ENCODE data around the gene LDLRAD3.

Gene LDLRAD3

DNA sequence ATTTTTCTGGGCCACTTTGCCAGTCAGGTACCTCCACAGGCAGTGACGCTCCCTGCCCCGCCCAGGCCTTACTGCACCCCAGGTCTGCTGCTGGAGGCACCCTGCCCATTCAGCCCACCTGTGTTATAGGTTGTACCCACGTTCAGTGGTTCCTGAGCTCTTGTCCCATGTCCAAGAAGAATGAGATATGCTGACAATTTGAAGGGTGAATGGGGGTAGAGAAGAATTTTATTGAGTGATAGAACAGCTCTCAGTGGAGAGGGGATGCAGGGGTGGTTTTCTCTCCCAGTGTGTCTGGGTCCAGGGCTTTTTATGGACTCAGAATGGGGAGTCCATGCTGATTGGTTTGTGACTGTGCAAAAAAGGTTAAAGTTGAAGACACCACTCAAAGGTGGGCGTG is 149.7 kb downstream of the LDLRAD3 start:
- Histone ChIP-seq H3K9me3 (ENCODE audit: low read length) (peaks cover 15% of the 10 kb centered on the region), H3K36me3 (ENCODE audit: insufficient read depth, low read length) (peaks cover 36% of the 10 kb centered on the region), H2AFZ (ENCODE audit: low read depth, low read length) (no peak overlapping the region), H3K27me3 (ENCODE audit: insufficient read depth, low read length) (no peaks in the 10 kb centered on the region), H3K4me1 (ENCODE audit: insufficient read depth, low read length) (no peaks in the 10 kb centered on the region), H3K4me3 (ENCODE audit: low read length) (no peak overlapping the region)

- Histone ChIP-seq H3K4me1 (ENCODE audit: insufficient read depth, low read length) (no peaks in the 10 kb centered on the region), H3K27me3 (ENCODE audit: insufficient read depth, low read length) (no peaks in the 10 kb centered on the region), H2AFZ (ENCODE audit: low read depth, low read length) (no peak overlapping the region), H3K9me3 (ENCODE audit: low read length) (peaks cover 15% of the 10 kb centered on the region), H3K36me3 (ENCODE audit: insufficient read depth, low read length) (peaks cover 36% of the 10 kb centered on the region), H3K4me3 (ENCODE audit: low read length) (no peak overlapping the region)
Measured at GRCh38 chr11:36094164-36094563, 150.3 kb downstream of the LDLRAD3 start.

GRCh38 chr11:36095716-36096115 is 151.9 kb downstream of the LDLRAD3 start:
- H3K9me3 ChIP-seq (ENCODE audit: low read length) = peaks cover 15% of the 10 kb centered on the region
- no peaks in the 10 kb centered on the region for H3K4me1 ChIP-seq (ENCODE audit: insufficient read depth, low read length)
- H3K36me3 ChIP-seq (ENCODE audit: insufficient read depth, low read length) = peaks cover 47% of the 10 kb centered on the region

GRCh38 chr11:36097219-36097650 is 153.4 kb downstream of the LDLRAD3 start:
- H3K4me3 ChIP-seq (ENCODE audit: low read length) = no peak overlapping the region
- H2AFZ ChIP-seq (ENCODE audit: low read depth, low read length) = no peak overlapping the region
- H3K36me3 ChIP-seq (ENCODE audit: insufficient read depth, low read length) = peaks cover 56% of the 10 kb centered on the region
- no peaks in the 10 kb centered on the region for H3K27me3 ChIP-seq (ENCODE audit: insufficient read depth, low read length)
- peaks cover 15% of the 10 kb centered on the region for H3K9me3 ChIP-seq (ENCODE audit: low read length)
- H3K4me1 ChIP-seq (ENCODE audit: insufficient read depth, low read length) = no peaks in the 10 kb centered on the region

More at GRCh38 chr11:36095716-36096115, 151.9 kb downstream of the LDLRAD3 start:
- Histone ChIP-seq H3K27me3 (ENCODE audit: insufficient read depth, low read length) (no peaks in the 10 kb centered on the region), H3K4me3 (ENCODE audit: low read length) (no peak overlapping the region), H2AFZ (ENCODE audit: low read depth, low read length) (no peak overlapping the region)

DNA sequence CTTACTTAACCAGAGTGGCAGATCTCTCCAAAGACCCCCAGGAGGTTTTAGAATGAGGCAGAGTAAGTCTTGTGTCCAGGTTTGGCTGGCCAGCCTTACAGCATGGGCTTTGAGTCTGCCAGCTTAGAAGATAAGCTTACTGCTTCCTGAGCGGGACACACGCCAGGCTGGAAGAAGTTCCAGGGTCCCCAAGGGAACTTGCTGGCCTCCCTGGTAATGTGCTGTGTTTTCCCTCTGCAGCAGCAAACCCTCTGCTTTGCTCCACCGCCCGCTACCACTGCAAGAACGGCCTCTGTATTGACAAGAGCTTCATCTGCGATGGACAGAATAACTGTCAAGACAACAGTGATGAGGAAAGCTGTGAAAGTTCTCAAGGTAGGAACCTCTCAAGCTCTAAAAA is 154.2 kb downstream of the LDLRAD3 start:
- Histone ChIP-seq H3K36me3 (ENCODE audit: insufficient read depth, low read length) (peaks cover 48% of the 10 kb centered on the region), H3K27me3 (ENCODE audit: insufficient read depth, low read length) (no peaks in the 10 kb centered on the region), H3K4me3 (ENCODE audit: low read length) (no peak overlapping the region), H3K9me3 (ENCODE audit: low read length) (peaks cover 11% of the 10 kb centered on the region), H3K4me1 (ENCODE audit: insufficient read depth, low read length) (no peaks in the 10 kb centered on the region), H2AFZ (ENCODE audit: low read depth, low read length) (no peak overlapping the region)

- Histone ChIP-seq H3K4me3 (ENCODE audit: low read length) (no peak overlapping the region), H3K36me3 (ENCODE audit: insufficient read depth, low read length) (peaks cover 40% of the 10 kb centered on the region), H3K27me3 (ENCODE audit: insufficient read depth, low read length) (no peaks in the 10 kb centered on the region), H2AFZ (ENCODE audit: low read depth, low read length) (no peak overlapping the region), H3K4me1 (ENCODE audit: insufficient read depth, low read length) (no peaks in the 10 kb centered on the region), H3K9me3 (ENCODE audit: low read length) (peaks cover 5% of the 10 kb centered on the region)
Measured at GRCh38 chr11:36098853-36099375, 155.1 kb downstream of the LDLRAD3 start.

GRCh38 chr11:36101466-36101865 is 157.6 kb downstream of the LDLRAD3 start:
- H3K4me1 ChIP-seq (ENCODE audit: insufficient read depth, low read length) = peaks cover 12% of the 10 kb centered on the region
- peaks cover 2% of the 10 kb centered on the region for H3K9me3 ChIP-seq (ENCODE audit: low read length)
- H2AFZ ChIP-seq (ENCODE audit: low read depth, low read length) = no peak overlapping the region
- no peak overlapping the region for H3K4me3 ChIP-seq (ENCODE audit: low read length)
- no peaks in the 10 kb centered on the region for H3K27me3 ChIP-seq (ENCODE audit: insufficient read depth, low read length)
- peaks cover 39% of the 10 kb centered on the region for H3K36me3 ChIP-seq (ENCODE audit: insufficient read depth, low read length)

DNA sequence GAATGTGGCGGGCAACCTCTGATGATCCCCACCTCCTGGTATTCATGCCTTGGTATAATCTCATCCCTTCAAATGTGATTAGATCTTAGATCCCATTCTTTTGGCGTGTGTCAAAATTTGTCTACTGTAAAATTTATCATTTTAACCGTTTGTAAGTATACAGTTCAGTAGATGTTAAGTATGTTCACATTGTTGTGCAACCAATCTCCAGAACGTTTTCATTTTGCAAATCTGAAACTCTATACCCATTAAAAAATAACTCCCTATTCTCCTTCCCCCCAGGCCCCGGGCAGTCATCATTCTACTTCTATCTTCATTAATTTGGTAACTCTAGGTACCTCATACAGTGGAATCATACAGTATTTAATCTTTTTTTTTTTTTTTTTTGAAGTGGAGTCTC is 159.0 kb downstream of the LDLRAD3 start:
- Histone ChIP-seq H3K9me3 (ENCODE audit: low read length) (peaks cover 2% of the 10 kb centered on the region), H3K36me3 (ENCODE audit: insufficient read depth, low read length) (peaks cover 43% of the 10 kb centered on the region), H3K4me1 (ENCODE audit: insufficient read depth, low read length) (peaks cover 12% of the 10 kb centered on the region)

DNA sequence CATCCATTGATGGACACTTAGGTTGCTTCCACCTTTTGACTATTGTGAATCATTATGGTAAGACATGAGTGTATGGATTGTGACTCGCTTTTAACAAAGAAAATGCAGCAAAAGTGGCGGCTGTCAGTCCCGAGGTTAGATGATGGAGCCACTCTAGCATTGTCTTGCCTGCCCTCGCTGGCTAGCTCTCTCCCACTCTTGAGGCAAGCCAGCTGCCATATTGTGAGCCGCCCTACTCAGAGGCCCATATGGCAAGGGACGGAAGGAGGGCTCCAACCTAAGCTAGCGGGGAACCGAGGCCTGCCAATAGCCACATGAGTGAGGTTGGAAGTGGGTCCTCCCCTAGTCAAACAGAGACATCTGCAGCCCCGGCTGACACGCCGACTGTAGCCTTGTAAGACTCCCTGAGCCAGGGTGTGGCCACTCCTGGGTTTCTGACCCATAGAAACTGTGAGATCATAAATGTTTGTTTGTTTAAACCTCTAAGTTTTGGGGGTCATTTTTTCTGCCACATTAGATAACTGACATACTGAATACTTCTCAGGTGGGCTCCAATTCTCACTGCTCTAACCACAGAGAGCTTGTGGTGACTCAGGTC is 160.2 kb downstream of the LDLRAD3 start:
- Histone ChIP-seq H2AFZ (ENCODE audit: low read depth, low read length) (no peak overlapping the region), H3K27me3 (ENCODE audit: insufficient read depth, low read length) (no peaks in the 10 kb centered on the region), H3K9me3 (ENCODE audit: low read length) (peaks cover 2% of the 10 kb centered on the region), H3K4me3 (ENCODE audit: low read length) (no peak overlapping the region), H3K36me3 (ENCODE audit: insufficient read depth, low read length) (peaks cover 33% of the 10 kb centered on the region), H3K4me1 (ENCODE audit: insufficient read depth, low read length) (peaks cover 19% of the 10 kb centered on the region)

More for the DNA sequence above, 159.0 kb downstream of the LDLRAD3 start:
- H3K4me3 ChIP-seq (ENCODE audit: low read length) = no peak overlapping the region
- H2AFZ ChIP-seq (ENCODE audit: low read depth, low read length) = no peak overlapping the region
- no peaks in the 10 kb centered on the region for H3K27me3 ChIP-seq (ENCODE audit: insufficient read depth, low read length)

- Histone ChIP-seq H2AFZ (ENCODE audit: low read depth, low read length) (no peak overlapping the region), H3K4me3 (ENCODE audit: low read length) (no peak overlapping the region), H3K36me3 (ENCODE audit: insufficient read depth, low read length) (peaks cover 28% of the 10 kb centered on the region)
Measured at GRCh38 chr11:36104660-36104992, 160.8 kb downstream of the LDLRAD3 start.

DNA sequence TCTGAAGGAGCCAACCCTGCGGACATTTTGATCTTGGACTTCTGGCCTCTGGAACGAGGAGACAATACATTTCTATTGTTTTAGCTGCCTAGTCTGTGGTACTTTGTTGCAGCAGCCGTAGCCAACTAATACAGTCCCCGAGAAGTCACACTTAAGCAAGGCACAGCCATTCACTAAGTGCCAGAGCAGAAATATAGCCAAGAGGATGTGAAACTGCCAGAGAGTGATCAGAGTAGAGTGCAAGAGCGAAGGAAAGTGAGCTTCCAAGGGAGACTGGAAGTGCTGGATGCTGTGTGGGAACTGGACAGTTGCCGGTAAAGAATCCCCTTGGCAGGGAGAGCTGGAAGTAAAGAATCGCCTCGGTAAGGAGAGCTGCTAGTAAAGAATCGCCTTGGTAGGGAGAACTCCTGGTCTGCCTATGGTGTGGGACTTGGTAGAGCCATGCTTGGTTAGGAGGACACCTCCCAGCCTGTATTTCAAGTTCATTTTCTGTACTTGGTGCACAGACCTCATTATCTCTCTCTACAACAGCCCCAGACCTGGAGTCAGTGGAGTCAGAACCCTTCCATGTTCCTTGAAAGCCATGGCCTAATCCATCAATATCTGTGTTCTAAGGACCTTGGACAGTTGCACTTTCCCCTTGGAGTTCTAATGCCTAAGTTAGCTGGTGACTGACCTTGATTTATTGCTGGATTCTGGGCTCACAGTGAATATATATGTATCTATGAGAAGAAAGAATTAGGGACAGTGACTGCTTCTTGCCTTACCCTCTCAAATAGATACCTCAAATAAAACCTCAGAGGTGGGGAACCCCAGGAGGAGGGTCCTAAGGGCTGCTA is 162.1 kb downstream of the LDLRAD3 start:
- peaks cover 20% of the 10 kb centered on the region for H3K36me3 ChIP-seq (ENCODE audit: insufficient read depth, low read length)
- H3K9me3 ChIP-seq (ENCODE audit: low read length) = peaks cover 2% of the 10 kb centered on the region
- H2AFZ ChIP-seq (ENCODE audit: low read depth, low read length) = no peak overlapping the region
- no peaks in the 10 kb centered on the region for H3K27me3 ChIP-seq (ENCODE audit: insufficient read depth, low read length)
- peaks cover 39% of the 10 kb centered on the region for H3K4me1 ChIP-seq (ENCODE audit: insufficient read depth, low read length)
- no peak overlapping the region for H3K4me3 ChIP-seq (ENCODE audit: low read length)

More at GRCh38 chr11:36104660-36104992, 160.8 kb downstream of the LDLRAD3 start:
- H3K27me3 ChIP-seq (ENCODE audit: insufficient read depth, low read length) = no peaks in the 10 kb centered on the region
- H3K4me1 ChIP-seq (ENCODE audit: insufficient read depth, low read length) = peaks cover 25% of the 10 kb centered on the region
- H3K9me3 ChIP-seq (ENCODE audit: low read length) = peaks cover 2% of the 10 kb centered on the region

- Histone ChIP-seq H3K4me1 (ENCODE audit: insufficient read depth, low read length) (peaks cover 42% of the 10 kb centered on the region), H3K27me3 (ENCODE audit: insufficient read depth, low read length) (no peaks in the 10 kb centered on the region), H2AFZ (ENCODE audit: low read depth, low read length) (no peak overlapping the region)
Measured at GRCh38 chr11:36107547-36107946, 163.7 kb downstream of the LDLRAD3 start.

DNA sequence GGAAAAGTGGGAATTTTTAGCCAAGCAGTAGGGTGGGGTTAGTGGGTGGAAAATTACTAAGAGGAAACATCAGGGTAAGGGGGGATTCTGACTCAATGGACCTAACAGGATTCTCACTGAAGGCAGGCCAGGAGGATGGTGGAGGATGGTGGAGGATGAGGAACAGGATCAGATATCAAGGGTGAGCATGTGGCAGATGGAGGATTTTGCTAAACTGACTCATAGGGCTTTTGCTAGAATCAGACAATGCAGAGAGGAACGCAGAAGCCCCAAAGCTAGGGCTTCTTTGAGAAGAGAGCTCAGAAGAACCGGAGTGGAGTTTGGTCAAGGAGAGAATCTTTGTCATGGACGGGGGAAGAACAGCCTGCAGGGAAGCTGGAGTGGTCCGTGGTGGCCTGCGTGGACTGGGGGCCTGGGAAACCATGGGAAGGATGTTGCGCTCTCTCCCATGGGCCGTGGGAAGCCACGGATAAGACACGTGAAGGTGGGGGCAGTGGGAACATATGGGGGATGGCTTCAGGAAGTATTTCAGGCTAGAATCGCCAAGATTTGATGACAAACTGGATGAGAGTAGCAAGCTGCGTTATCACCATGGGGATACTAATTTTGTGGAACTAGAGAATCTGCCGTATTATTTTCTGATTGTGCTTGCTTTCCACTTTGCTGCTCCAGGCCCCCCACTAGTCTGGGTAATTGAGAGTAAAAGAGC is 165.2 kb downstream of the LDLRAD3 start:
- Histone ChIP-seq H3K4me1 (ENCODE audit: insufficient read depth, low read length) (peaks cover 42% of the 10 kb centered on the region), H3K4me3 (ENCODE audit: low read length) (no peak overlapping the region)

More at GRCh38 chr11:36107547-36107946, 163.7 kb downstream of the LDLRAD3 start:
- Histone ChIP-seq H3K4me3 (ENCODE audit: low read length) (no peak overlapping the region), H3K9me3 (ENCODE audit: low read length) (peaks cover 9% of the 10 kb centered on the region), H3K36me3 (ENCODE audit: insufficient read depth, low read length) (peaks cover 17% of the 10 kb centered on the region)

More for the DNA sequence above, 165.2 kb downstream of the LDLRAD3 start:
- Histone ChIP-seq H3K9me3 (ENCODE audit: low read length) (peaks cover 18% of the 10 kb centered on the region), H2AFZ (ENCODE audit: low read depth, low read length) (no peak overlapping the region), H3K27me3 (ENCODE audit: insufficient read depth, low read length) (no peaks in the 10 kb centered on the region), H3K36me3 (ENCODE audit: insufficient read depth, low read length) (peaks cover 20% of the 10 kb centered on the region)
